Panc1 (cell line): Measurements from ENCODE around the gene NEK4.

ENCODE experiments used
- POLR2AphosphoS5 ChIP-seq: IDR thresholded peaks from 2 replicates; pipeline ENCODE4 v1.6.1; 2012; ENCODE audit warnings: mild to moderate bottlenecking, low read depth, low read length, moderate library complexity
- REST ChIP-seq, 2 experiments: IDR thresholded peaks; 2 replicates each; pipeline ENCODE4 v1.6.1; 2011 to 2012; ENCODE audit warnings: low read depth in 2 of 2, control low read depth in 1 of 2, low read length in 1 of 2, mild to moderate bottlenecking in 1 of 2, moderate library complexity in 1 of 2; ENCODE audit not compliant: insufficient read depth in 1 of 2
- TCF7L2 ChIP-seq: IDR thresholded peaks from 2 replicates; pipeline ENCODE4 v1.6.1; 2011; ENCODE audit warnings: mild to moderate bottlenecking, low read depth, low read length, inconsistent platforms
- TF ChIP-seq, protein P1 (sequence below): fragments of 450-650 bp; IDR thresholded peaks from 2 replicates; pipeline ENCODE4 v1.5.1; 2017; ENCODE audit warnings: mild to moderate bottlenecking

- TF ChIP-seq, protein P1, sequence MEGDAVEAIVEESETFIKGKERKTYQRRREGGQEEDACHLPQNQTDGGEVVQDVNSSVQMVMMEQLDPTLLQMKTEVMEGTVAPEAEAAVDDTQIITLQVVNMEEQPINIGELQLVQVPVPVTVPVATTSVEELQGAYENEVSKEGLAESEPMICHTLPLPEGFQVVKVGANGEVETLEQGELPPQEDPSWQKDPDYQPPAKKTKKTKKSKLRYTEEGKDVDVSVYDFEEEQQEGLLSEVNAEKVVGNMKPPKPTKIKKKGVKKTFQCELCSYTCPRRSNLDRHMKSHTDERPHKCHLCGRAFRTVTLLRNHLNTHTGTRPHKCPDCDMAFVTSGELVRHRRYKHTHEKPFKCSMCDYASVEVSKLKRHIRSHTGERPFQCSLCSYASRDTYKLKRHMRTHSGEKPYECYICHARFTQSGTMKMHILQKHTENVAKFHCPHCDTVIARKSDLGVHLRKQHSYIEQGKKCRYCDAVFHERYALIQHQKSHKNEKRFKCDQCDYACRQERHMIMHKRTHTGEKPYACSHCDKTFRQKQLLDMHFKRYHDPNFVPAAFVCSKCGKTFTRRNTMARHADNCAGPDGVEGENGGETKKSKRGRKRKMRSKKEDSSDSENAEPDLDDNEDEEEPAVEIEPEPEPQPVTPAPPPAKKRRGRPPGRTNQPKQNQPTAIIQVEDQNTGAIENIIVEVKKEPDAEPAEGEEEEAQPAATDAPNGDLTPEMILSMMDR: no peak
- no peak for TF ChIP-seq TCF7L2
- TF ChIP-seq POLR2AphosphoS5: no peak
- no peak for TF ChIP-seq REST (IDR thresholded peaks at IDR 0.05; ENCODE audit: insufficient read depth in 1 of 2, low read depth in 2 of 2, low read length in 1 of 2)
These were observed 37.4 kb downstream of the NEK4 start for GRCh38 chr3:52733256-52733891.
